ENCODE data around the gene THUMPD2. TPM values are rescaled to one million over a fixed set of nuclear protein-coding genes. Genes with fewer than 3 reads are reported as not detected.

THUMPD2 gene
- total RNA-seq, 3 donors from 2014 or later: 8.4 to 11.4 (median 8.7) TPM

GRCh38 chr2:39708003-39708402 lies 71.1 kb downstream of the THUMPD2 start:
- Histone ChIP-seq H3K4me3 (no peak overlapping the region), H3K9me3 (no peaks in the 10 kb centered on the region), H3K4me1 (ENCODE audit: low read depth) (no peaks in the 10 kb centered on the region), H3K36me3 (ENCODE audit: low read depth) (no peaks in the 10 kb centered on the region)
- ATAC-seq: no peak
- intact Hi-C loops (cut with DNase I, micrococcal nuclease): no loop called here
- TF ChIP-seq CTCF (IDR thresholded peaks at IDR 0.05): no peak
- DNase-seq: no peak

GRCh38 chr2:39706945-39707344 lies 72.1 kb downstream of the THUMPD2 start:
- no peaks in the 10 kb centered on the region for H3K36me3 ChIP-seq (ENCODE audit: low read depth)
- no peak overlapping the region for H3K4me3 ChIP-seq
- intact Hi-C loops (cut with DNase I, micrococcal nuclease): no loop called here
- no peak for TF ChIP-seq CTCF (IDR thresholded peaks at IDR 0.05)
- DNase-seq: no peak
- ATAC-seq: no peak
- peaks cover 4% of the 10 kb centered on the region for H3K9me3 ChIP-seq
- H3K4me1 ChIP-seq (ENCODE audit: low read depth): no peaks in the 10 kb centered on the region

GRCh38 chr2:39706312-39706711 lies 72.7 kb downstream of the THUMPD2 start:
- intact Hi-C loops (cut with DNase I, micrococcal nuclease): no loop called here
- H3K4me3 ChIP-seq: no peak overlapping the region
- H3K9me3 ChIP-seq: peaks cover 8% of the 10 kb centered on the region
- no peak for TF ChIP-seq CTCF (IDR thresholded peaks at IDR 0.05)
- DNase-seq (no peak), ATAC-seq (no peak)
- no peaks in the 10 kb centered on the region for H3K36me3 ChIP-seq (ENCODE audit: low read depth)
- no peaks in the 10 kb centered on the region for H3K4me1 ChIP-seq (ENCODE audit: low read depth)

GRCh38 chr2:39705638-39706037 lies 73.4 kb downstream of the THUMPD2 start:
- Histone ChIP-seq H3K4me3 (no peak overlapping the region), H3K36me3 (ENCODE audit: low read depth) (no peaks in the 10 kb centered on the region), H3K4me1 (ENCODE audit: low read depth) (no peaks in the 10 kb centered on the region), H3K9me3 (peaks cover 12% of the 10 kb centered on the region)
- no peak for ATAC-seq
- no peak for DNase-seq
- no peak for TF ChIP-seq CTCF (IDR thresholded peaks at IDR 0.05)
- intact Hi-C loops (cut with DNase I, micrococcal nuclease): no loop called here

GRCh38 chr2:39704540-39704939 lies 74.5 kb downstream of the THUMPD2 start:
- TF ChIP-seq CTCF (IDR thresholded peaks at IDR 0.05): no peak
- ATAC-seq: no peak
- Histone ChIP-seq H3K36me3 (ENCODE audit: low read depth) (no peaks in the 10 kb centered on the region), H3K4me1 (ENCODE audit: low read depth) (no peaks in the 10 kb centered on the region), H3K9me3 (peaks cover 17% of the 10 kb centered on the region), H3K4me3 (no peak overlapping the region)
- intact Hi-C loops (cut with DNase I, micrococcal nuclease): no loop called here
- no peak for DNase-seq

GRCh38 chr2:39703181-39703872 lies 75.7 kb downstream of the THUMPD2 start:
- Histone ChIP-seq H3K9me3 (peaks cover 17% of the 10 kb centered on the region), H3K4me3 (no peak overlapping the region), H3K4me1 (ENCODE audit: low read depth) (no peaks in the 10 kb centered on the region), H3K36me3 (ENCODE audit: low read depth) (no peaks in the 10 kb centered on the region)
- intact Hi-C loops (cut with DNase I, micrococcal nuclease): no loop called here
- no peak for ATAC-seq
- no peak for DNase-seq
- no peak for TF ChIP-seq CTCF (IDR thresholded peaks at IDR 0.05)

Data from mucosa of descending colon (tissue), 3 donors.